Activated T-cell treated with anti-CD3 and anti-CD28 coated beads, Interleukin-2, amount 50 U/mL, for 4 hours (primary cell): ENCODE measurements around the gene NACAD. TPM values are rescaled to one million over a fixed set of nuclear protein-coding genes. Genes with fewer than 3 reads are reported as not detected.

Source experiments
- ATAC-seq, 2 donors: fragments of 200-7000 bp; cut with Tn5 transposase; one replicate each; pipeline ENCODE4 v1.10.0; 2021
- DNase-seq: peaks from one replicate; pipeline ENCODE4 v3.0.0-alpha.2; 2020
- H3K27me3 Mint-ChIP-seq: one replicate; pipeline ENCODE4 v1.8.0; 2021; ENCODE audit warnings: low read depth, mixed read lengths
- H3K36me3 Mint-ChIP-seq: one replicate; pipeline ENCODE4 v1.8.0; 2022; ENCODE audit warnings: mixed read lengths; ENCODE audit not compliant: insufficient read depth
- H3K4me1 Mint-ChIP-seq: one replicate; pipeline ENCODE4 v1.8.0; 2021; ENCODE audit warnings: low read depth, mixed read lengths
- H3K4me3 Mint-ChIP-seq: one replicate; pipeline ENCODE4 v1.8.0; 2021; ENCODE audit warnings: mild to moderate bottlenecking, moderate library complexity, mixed read lengths
- H3K9me3 Mint-ChIP-seq: one replicate; pipeline ENCODE4 v1.8.0; 2021; ENCODE audit warnings: mixed read lengths
- total RNA-seq, 3 donors: library from RNA; stranded (reverse); gene quantifications; one replicate each; pipeline ENCODE4 v1.2.1, GENCODE V29; 2021

NACAD gene
- total RNA-seq, 3 donors from 2014 or later: 0.14 to 0.66 (median 0.37) TPM

GRCh38 chr7:45067582-45067981 lies 21.2 kb downstream of the NACAD start:
- Mint-ChIP-seq H3K36me3 (peaks cover 34% of the 10 kb centered on the region), H3K4me1 (peaks cover 8% of the 10 kb centered on the region), H3K27me3 (no peaks in the 10 kb centered on the region), H3K4me3 (no peak overlapping the region), H3K9me3 (no peaks in the 10 kb centered on the region)
- ATAC-seq: no peak
- DNase-seq: no peak

GRCh38 chr7:45066409-45066808 lies 22.4 kb downstream of the NACAD start:
- no peaks in the 10 kb centered on the region for H3K27me3 Mint-ChIP-seq
- H3K36me3 Mint-ChIP-seq: peaks cover 33% of the 10 kb centered on the region
- no peaks in the 10 kb centered on the region for H3K9me3 Mint-ChIP-seq
- no peak overlapping the region for H3K4me3 Mint-ChIP-seq
- DNase-seq (no peak), ATAC-seq (no peak)
- H3K4me1 Mint-ChIP-seq: peaks cover 16% of the 10 kb centered on the region

- Mint-ChIP-seq H3K9me3 (no peaks in the 10 kb centered on the region), H3K27me3 (no peaks in the 10 kb centered on the region), H3K4me1 (peaks cover 26% of the 10 kb centered on the region), H3K4me3 (no peak overlapping the region), H3K36me3 (peaks cover 36% of the 10 kb centered on the region)
- peak; percentile 31 to 38 for ATAC-seq
- DNase-seq: no peak
Measured at GRCh38 chr7:45065031-45065995, 23.5 kb downstream of the NACAD start.

GRCh38 chr7:45064047-45064725 lies 24.6 kb downstream of the NACAD start:
- ATAC-seq (no peak), DNase-seq (no peak)

GRCh38 chr7:45061806-45062425 lies 26.9 kb downstream of the NACAD start:
- no peaks in the 10 kb centered on the region for H3K27me3 Mint-ChIP-seq
- peaks cover 26% of the 10 kb centered on the region for H3K36me3 Mint-ChIP-seq
- ATAC-seq (peak in 1 of 2 donors; percentile 51), DNase-seq (no peak)
- H3K9me3 Mint-ChIP-seq: no peaks in the 10 kb centered on the region
- H3K4me1 Mint-ChIP-seq: peaks cover 45% of the 10 kb centered on the region
- no peak overlapping the region for H3K4me3 Mint-ChIP-seq

More at GRCh38 chr7:45064047-45064725, 24.6 kb downstream of the NACAD start:
- no peak overlapping the region for H3K4me3 Mint-ChIP-seq
- H3K4me1 Mint-ChIP-seq: peaks cover 32% of the 10 kb centered on the region
- peaks cover 31% of the 10 kb centered on the region for H3K36me3 Mint-ChIP-seq
- H3K9me3 Mint-ChIP-seq: no peaks in the 10 kb centered on the region
- H3K27me3 Mint-ChIP-seq: no peaks in the 10 kb centered on the region

GRCh38 chr7:45061352-45061751 lies 27.4 kb downstream of the NACAD start:
- H3K36me3 Mint-ChIP-seq: peaks cover 27% of the 10 kb centered on the region
- no peaks in the 10 kb centered on the region for H3K27me3 Mint-ChIP-seq
- peaks cover 45% of the 10 kb centered on the region for H3K4me1 Mint-ChIP-seq
- ATAC-seq (no peak), DNase-seq (no peak)
- H3K4me3 Mint-ChIP-seq: no peak overlapping the region
- H3K9me3 Mint-ChIP-seq: no peaks in the 10 kb centered on the region

GRCh38 chr7:45060295-45060694 lies 28.5 kb downstream of the NACAD start:
- Mint-ChIP-seq H3K36me3 (peaks cover 29% of the 10 kb centered on the region), H3K9me3 (no peaks in the 10 kb centered on the region), H3K4me3 (no peak overlapping the region), H3K27me3 (no peaks in the 10 kb centered on the region), H3K4me1 (peaks cover 52% of the 10 kb centered on the region)
- no peak for ATAC-seq
- no peak for DNase-seq

GRCh38 chr7:45057878-45058277 lies 30.9 kb downstream of the NACAD start:
- Mint-ChIP-seq H3K36me3 (peaks cover 33% of the 10 kb centered on the region), H3K4me1 (peaks cover 73% of the 10 kb centered on the region), H3K4me3 (no peak overlapping the region), H3K9me3 (no peaks in the 10 kb centered on the region), H3K27me3 (no peaks in the 10 kb centered on the region)
- ATAC-seq: no peak
- no peak for DNase-seq

- Mint-ChIP-seq H3K4me1 (peaks cover 62% of the 10 kb centered on the region), H3K27me3 (no peaks in the 10 kb centered on the region), H3K9me3 (no peaks in the 10 kb centered on the region), H3K36me3 (peaks cover 27% of the 10 kb centered on the region), H3K4me3 (no peak overlapping the region)
- DNase-seq: no peak
- peak; percentile 27 to 56 for ATAC-seq
Measured at GRCh38 chr7:45055594-45056219, 33.1 kb downstream of the NACAD start.

- Mint-ChIP-seq H3K4me3 (no peak overlapping the region), H3K9me3 (no peaks in the 10 kb centered on the region), H3K27me3 (no peaks in the 10 kb centered on the region), H3K4me1 (peaks cover 57% of the 10 kb centered on the region), H3K36me3 (peaks cover 31% of the 10 kb centered on the region)
- DNase-seq: no peak
- ATAC-seq: no peak
Measured at GRCh38 chr7:45055016-45055415, 33.8 kb downstream of the NACAD start.

GRCh38 chr7:45054442-45054841 lies 34.3 kb downstream of the NACAD start:
- H3K36me3 Mint-ChIP-seq: peaks cover 31% of the 10 kb centered on the region
- ATAC-seq: no peak
- no peak for DNase-seq
- no peaks in the 10 kb centered on the region for H3K9me3 Mint-ChIP-seq
- H3K4me3 Mint-ChIP-seq: no peak overlapping the region
- H3K4me1 Mint-ChIP-seq: peaks cover 55% of the 10 kb centered on the region
- no peaks in the 10 kb centered on the region for H3K27me3 Mint-ChIP-seq

GRCh38 chr7:45053941-45054340 lies 34.8 kb downstream of the NACAD start:
- Mint-ChIP-seq H3K9me3 (no peaks in the 10 kb centered on the region), H3K36me3 (peaks cover 31% of the 10 kb centered on the region), H3K4me1 (peaks cover 57% of the 10 kb centered on the region), H3K27me3 (no peaks in the 10 kb centered on the region), H3K4me3 (no peak overlapping the region)
- DNase-seq (no peak), ATAC-seq (no peak)

- Mint-ChIP-seq H3K9me3 (no peaks in the 10 kb centered on the region), H3K27me3 (no peaks in the 10 kb centered on the region), H3K36me3 (peaks cover 29% of the 10 kb centered on the region), H3K4me3 (no peak overlapping the region), H3K4me1 (peaks cover 60% of the 10 kb centered on the region)
- DNase-seq (no peak), ATAC-seq (no peak)
Measured at GRCh38 chr7:45053401-45053800, 35.4 kb downstream of the NACAD start.

GRCh38 chr7:45052011-45052410 lies 36.8 kb downstream of the NACAD start:
- peaks cover 56% of the 10 kb centered on the region for H3K4me1 Mint-ChIP-seq
- peaks cover 28% of the 10 kb centered on the region for H3K36me3 Mint-ChIP-seq
- no peaks in the 10 kb centered on the region for H3K9me3 Mint-ChIP-seq
- no peaks in the 10 kb centered on the region for H3K27me3 Mint-ChIP-seq
- ATAC-seq (no peak), DNase-seq (no peak)
- H3K4me3 Mint-ChIP-seq: no peak overlapping the region
